PC-3 (cell line): ENCODE data around the gene GSTK1. TPM values are rescaled to one million over a fixed set of nuclear protein-coding genes. Genes with fewer than 3 reads are reported as not detected.

Experiments
- ATAC-seq: fragments of 200-7000 bp; cut with Tn5 transposase; 2 replicates; pipeline ENCODE4 v1.9.1; 2020; ENCODE audit warnings: mild to moderate bottlenecking, moderate library complexity
- BruUV-seq: library from RNA; stranded (reverse); fragments of 400-500 nt; replicated peaks from 2 replicates; lab custom pipeline; 2021; lab: Mats Ljungman, UMichigan
- CTCF ChIA-PET: fragments of 300-600 bp; sonication (Branson Sonifier 250); formaldehyde crosslinking; loops from one replicate; lab custom pipeline; 2022; ENCODE audit warnings: antibody characterized with exemption; lab: Charles Lee
- POLR2A ChIA-PET: fragments of 300-600 bp; sonication (Branson Sonifier 250); formaldehyde crosslinking; loops from one replicate; lab custom pipeline; 2022; ENCODE audit warnings: antibody characterized with exemption; ENCODE audit not compliant: unreplicated experiment; lab: Charles Lee
- DNase-seq: peaks from one replicate; pipeline ENCODE4 v3.0.0-alpha.2; 2015
- H2AFZ ChIP-seq: fragments of 300-600 bp; sonication (generic); 2 replicates; pipeline ENCODE4 v1.6.0; 2016; ENCODE audit warnings: antibody characterized with exemption, low read length
- H3F3A ChIP-seq: fragments of 300-600 bp; sonication (generic); one replicate; pipeline ENCODE4 v1.6.0; 2017; ENCODE audit warnings: antibody characterized with exemption, low read length, control low read depth, mild to moderate bottlenecking; ENCODE audit not compliant: unreplicated experiment
- H3K27ac ChIP-seq: fragments of 300-600 bp; sonication (generic); 2 replicates; pipeline ENCODE4 v1.5.1; 2016; ENCODE audit warnings: mild to moderate bottlenecking, low read length
- H3K27me3 ChIP-seq: fragments of 300-600 bp; sonication (generic); 2 replicates; pipeline ENCODE4 v1.6.1; 2016; ENCODE audit warnings: low read length, mixed read lengths
- H3K36me3 ChIP-seq: fragments of 300-600 bp; sonication (generic); 2 replicates; pipeline ENCODE4 v1.6.1; 2016; ENCODE audit warnings: low read depth, mixed run types, low read length, mixed read lengths
- H3K4me1 ChIP-seq: fragments of 300-600 bp; sonication (generic); 2 replicates; pipeline ENCODE4 v1.5.1; 2016; ENCODE audit warnings: low read length; ENCODE audit not compliant: insufficient read depth
- H3K4me2 ChIP-seq: fragments of 300-600 bp; sonication (generic); 2 replicates; pipeline ENCODE4 v1.6.0; 2016; ENCODE audit warnings: low read length
- H3K4me3 ChIP-seq: fragments of 300-600 bp; sonication (generic); 2 replicates; pipeline ENCODE4 v1.5.1; 2016; ENCODE audit warnings: mild to moderate bottlenecking, low read length, mixed read lengths
- H3K79me2 ChIP-seq: fragments of 300-600 bp; sonication (generic); 2 replicates; pipeline ENCODE4 v1.6.1; 2017; ENCODE audit warnings: low read length, mixed read lengths
- H3K9ac ChIP-seq: fragments of 300-600 bp; sonication (generic); 2 replicates; pipeline ENCODE4 v1.6.0; 2016; ENCODE audit warnings: mild to moderate bottlenecking, low read length
- H3K9me2 ChIP-seq: fragments of 300-600 bp; sonication (generic); replicated peaks from 2 replicates; pipeline ENCODE4 v1.6.1; 2016; ENCODE audit warnings: mixed run types, low read length, mixed read lengths
- H3K9me3 ChIP-seq: fragments of 300-600 bp; sonication (generic); 2 replicates; pipeline ENCODE4 v1.6.1; 2016; ENCODE audit warnings: low read length, mixed read lengths
- H4K20me1 ChIP-seq: fragments of 300-600 bp; sonication (generic); 2 replicates; pipeline ENCODE4 v1.6.1; 2016; ENCODE audit warnings: low read length, mixed read lengths
- EZH2 ChIP-seq: fragments of 300-600 bp; sonication (generic); IDR thresholded peaks from one replicate; pipeline ENCODE4 v1.6.1; 2017; ENCODE audit warnings: antibody characterized with exemption, mild to moderate bottlenecking, low read length; ENCODE audit not compliant: unreplicated experiment
- EZH2phosphoT487 ChIP-seq: fragments of 300-600 bp; sonication (generic); IDR thresholded peaks from 2 replicates; pipeline ENCODE4 v1.6.1; 2018; ENCODE audit warnings: mild to moderate bottlenecking, antibody characterized with exemption, low read length, borderline replicate concordance
- intact Hi-C: fragments of 100-400 bp; cut with micrococcal nuclease; formaldehyde crosslinking; loops from 2 replicates; pipeline ENCODE4 v1.9.0; 2023
- total RNA-seq: library from RNA; depleted of rRNA; stranded (reverse); fragments of >200 nt; gene quantifications from 2 replicates; pipeline ENCODE4 v1.2.3, GENCODE V29; 2014
- TF ChIP-seq, protein P1 (sequence below): fragments of 300-600 bp; sonication (generic); conservative IDR thresholded peaks from 2 replicates; pipeline ENCODE4 v1.5.1; 2017; ENCODE audit warnings: antibody characterized with exemption, low read depth, mild to moderate bottlenecking, low read length

GSTK1 gene
- total RNA-seq, 1 experiment from 2014 or later = 111 TPM

DNA sequence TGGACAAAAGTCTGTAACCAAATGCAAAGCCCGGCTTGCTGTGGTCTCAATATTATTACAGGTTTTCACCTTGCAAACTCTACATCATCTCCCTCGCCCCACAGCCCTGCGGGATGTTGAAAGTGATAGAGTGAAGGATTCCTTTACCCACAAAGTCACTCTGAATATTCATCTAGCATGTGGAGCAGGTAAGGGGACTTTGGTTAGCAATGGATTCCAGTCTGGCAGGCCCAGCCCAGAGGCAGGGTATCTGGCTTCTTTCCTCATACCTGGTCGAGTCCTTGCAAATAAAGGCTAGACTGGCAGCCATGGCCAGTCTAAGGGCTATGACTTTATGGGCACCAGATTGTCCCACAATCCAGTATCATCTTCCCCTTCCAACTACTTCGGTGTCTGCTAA lies 38.2 kb upstream of the GSTK1 start:
- no peaks in the 10 kb centered on the region for H3K9me2 ChIP-seq
- H3F3A ChIP-seq = no peaks in the 10 kb centered on the region
- intact Hi-C loops = no loop called here
- H3K36me3 ChIP-seq = no peaks in the 10 kb centered on the region
- no peak overlapping the region for H3K9ac ChIP-seq
- peaks cover 6% of the 10 kb centered on the region; the same call in 1 of the 2 replicates for H3K27me3 ChIP-seq
- DNase-seq (no peak), ATAC-seq (no peak)
- no peak overlapping the region for H2AFZ ChIP-seq
- no peak overlapping the region for H3K27ac ChIP-seq
- H4K20me1 ChIP-seq = no peaks in the 10 kb centered on the region
- H3K4me1 ChIP-seq = no peaks in the 10 kb centered on the region
- H3K9me3 ChIP-seq = no peaks in the 10 kb centered on the region
- TF ChIP-seq EZH2phosphoT487 = no peak
- no peak for TF ChIP-seq EZH2
- TF ChIP-seq, protein P1, sequence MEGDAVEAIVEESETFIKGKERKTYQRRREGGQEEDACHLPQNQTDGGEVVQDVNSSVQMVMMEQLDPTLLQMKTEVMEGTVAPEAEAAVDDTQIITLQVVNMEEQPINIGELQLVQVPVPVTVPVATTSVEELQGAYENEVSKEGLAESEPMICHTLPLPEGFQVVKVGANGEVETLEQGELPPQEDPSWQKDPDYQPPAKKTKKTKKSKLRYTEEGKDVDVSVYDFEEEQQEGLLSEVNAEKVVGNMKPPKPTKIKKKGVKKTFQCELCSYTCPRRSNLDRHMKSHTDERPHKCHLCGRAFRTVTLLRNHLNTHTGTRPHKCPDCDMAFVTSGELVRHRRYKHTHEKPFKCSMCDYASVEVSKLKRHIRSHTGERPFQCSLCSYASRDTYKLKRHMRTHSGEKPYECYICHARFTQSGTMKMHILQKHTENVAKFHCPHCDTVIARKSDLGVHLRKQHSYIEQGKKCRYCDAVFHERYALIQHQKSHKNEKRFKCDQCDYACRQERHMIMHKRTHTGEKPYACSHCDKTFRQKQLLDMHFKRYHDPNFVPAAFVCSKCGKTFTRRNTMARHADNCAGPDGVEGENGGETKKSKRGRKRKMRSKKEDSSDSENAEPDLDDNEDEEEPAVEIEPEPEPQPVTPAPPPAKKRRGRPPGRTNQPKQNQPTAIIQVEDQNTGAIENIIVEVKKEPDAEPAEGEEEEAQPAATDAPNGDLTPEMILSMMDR = no peak
- POLR2A ChIA-PET = no interaction called here
- no peak overlapping the region for H3K4me3 ChIP-seq
- H3K79me2 ChIP-seq = no peaks in the 10 kb centered on the region
- H3K4me2 ChIP-seq = no peak overlapping the region
- no TSS peak for BruUV-seq
- CTCF ChIA-PET = no interaction called here

DNA sequence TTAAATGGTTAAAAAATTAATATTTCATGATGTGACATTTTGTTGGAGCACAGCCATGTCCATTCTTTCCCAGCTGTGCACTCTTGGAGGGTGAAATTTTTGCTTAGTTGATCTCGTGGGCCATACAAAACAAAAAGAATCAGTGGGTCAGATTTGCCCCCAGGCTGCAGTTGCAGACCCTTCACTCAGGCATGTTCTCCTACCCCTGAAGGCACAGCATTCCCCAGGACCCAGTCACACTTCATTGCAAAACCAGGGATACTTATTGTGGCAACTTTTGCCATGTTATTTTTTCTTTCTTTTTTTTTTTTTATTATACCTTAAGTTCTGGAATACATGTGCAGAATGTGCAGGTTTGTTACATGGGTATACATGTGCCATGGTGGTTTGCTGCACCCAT lies 35.4 kb upstream of the GSTK1 start:
- Histone ChIP-seq H3K4me2 (no peak overlapping the region), H2AFZ (no peak overlapping the region), H3K9ac (no peak overlapping the region), H3K79me2 (no peaks in the 10 kb centered on the region), H3K27me3 (no peaks in the 10 kb centered on the region), H3K9me3 (no peaks in the 10 kb centered on the region), H3K36me3 (no peaks in the 10 kb centered on the region), H3K9me2 (no peaks in the 10 kb centered on the region), H4K20me1 (no peaks in the 10 kb centered on the region), H3K27ac (no peak overlapping the region), H3F3A (no peaks in the 10 kb centered on the region), H3K4me1 (no peaks in the 10 kb centered on the region), H3K4me3 (no peak overlapping the region)
- no TSS peak for BruUV-seq
- DNase-seq (no peak), ATAC-seq (no peak)
- POLR2A ChIA-PET = no interaction called here
- CTCF ChIA-PET = no interaction called here
- intact Hi-C loops = no loop called here
- no peak for TF ChIP-seq EZH2phosphoT487
- TF ChIP-seq EZH2 = no peak
- TF ChIP-seq, protein P1 = no peak

DNA sequence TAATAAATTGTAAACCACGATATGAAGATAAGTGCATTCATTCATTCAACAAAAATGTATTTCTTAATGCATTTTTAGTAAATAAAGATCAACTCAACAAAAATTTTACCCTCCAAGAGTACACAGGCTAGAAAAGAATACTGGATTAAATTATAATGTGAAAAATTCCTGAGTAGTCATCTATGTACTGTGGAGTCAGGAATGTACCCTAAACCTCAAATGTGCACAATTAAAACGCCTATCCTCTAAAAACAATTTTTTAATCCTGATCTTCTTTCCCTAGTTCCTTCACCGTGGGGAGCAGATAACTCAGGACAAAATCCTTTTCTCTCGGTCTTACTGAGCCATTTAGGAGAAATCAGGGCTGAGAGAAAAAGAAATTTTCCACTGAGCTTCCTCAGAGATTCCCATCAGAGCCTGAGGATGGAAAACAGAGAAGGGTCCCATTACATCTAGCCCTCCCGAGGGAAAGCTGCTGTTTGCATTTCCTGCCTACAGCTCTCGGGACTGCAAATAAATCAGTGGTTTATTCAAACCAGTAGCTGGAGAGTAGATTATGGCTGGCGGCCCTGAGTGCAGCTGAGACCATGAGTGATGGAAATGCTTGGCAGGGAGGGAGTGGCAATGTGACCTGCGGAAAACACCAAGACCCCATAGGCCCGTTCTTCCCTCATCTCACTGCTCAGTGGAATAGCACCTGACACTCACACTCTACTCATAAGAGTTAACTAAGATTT lies 34.0 kb upstream of the GSTK1 start:
- Histone ChIP-seq H3K4me2 (no peak overlapping the region), H3K79me2 (no peaks in the 10 kb centered on the region), H3K27me3 (no peaks in the 10 kb centered on the region), H3K36me3 (no peaks in the 10 kb centered on the region), H3K4me1 (no peaks in the 10 kb centered on the region), H4K20me1 (no peaks in the 10 kb centered on the region), H3F3A (no peaks in the 10 kb centered on the region), H3K27ac (no peak overlapping the region), H3K9ac (no peak overlapping the region), H3K9me3 (no peaks in the 10 kb centered on the region; the same call in 1 of the 2 replicates), H3K4me3 (no peak overlapping the region), H2AFZ (no peak overlapping the region), H3K9me2 (no peaks in the 10 kb centered on the region)
- intact Hi-C loops = no loop called here
- BruUV-seq = no TSS peak
- POLR2A ChIA-PET = no interaction called here
- ATAC-seq = no peak
- no peak for TF ChIP-seq EZH2
- TF ChIP-seq EZH2phosphoT487 = no peak
- no peak for DNase-seq
- CTCF ChIA-PET = no interaction called here
